ENCODE results near the gene APOL1.

The APOL1 gene

DNA sequence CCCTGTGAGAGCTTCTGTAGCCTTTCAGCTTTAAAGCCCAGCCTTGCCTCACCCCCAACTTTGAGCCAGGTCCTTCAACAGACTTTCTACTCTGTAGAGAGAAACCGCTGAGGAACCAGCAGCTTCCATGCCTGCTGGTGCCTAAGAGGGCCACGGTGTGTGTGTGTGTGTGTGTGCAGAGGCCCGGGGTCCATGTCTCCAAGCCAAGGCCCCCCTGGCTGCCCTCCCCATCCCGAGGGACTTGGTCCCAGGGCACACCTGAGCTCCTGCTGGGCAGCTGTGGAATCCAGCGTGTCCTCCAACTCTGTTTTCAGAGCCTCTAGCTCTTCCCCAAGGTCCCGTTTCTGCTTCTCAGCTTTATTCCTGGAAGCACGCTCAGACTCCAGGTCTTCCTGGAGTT is 42.3 kb downstream of the APOL1 start:
- no peak for DNase-seq

GRCh38 chr22:36296690-36297089 is 43.8 kb downstream of the APOL1 start:
- DNase-seq: no peak

DNA sequence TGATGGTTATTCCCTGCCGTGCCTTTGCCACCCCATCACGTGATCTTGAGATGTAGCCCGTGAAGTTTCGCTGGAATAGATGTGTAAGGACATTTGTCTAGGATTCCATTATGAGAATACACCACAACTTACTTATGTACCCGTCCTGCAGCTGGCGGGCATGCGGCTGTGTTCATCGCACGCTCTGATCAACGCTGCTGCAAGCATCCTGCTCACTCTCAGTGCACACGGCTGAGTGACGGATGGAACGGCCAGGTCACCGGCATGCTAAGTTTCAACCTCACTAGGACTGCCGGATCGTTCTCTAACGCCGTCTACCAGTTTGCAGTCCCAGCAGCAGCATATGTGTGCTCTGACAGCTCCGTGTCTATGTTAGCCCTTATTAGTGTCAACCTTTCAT is 44.6 kb downstream of the APOL1 start:
- DNase-seq: no peak

DNA sequence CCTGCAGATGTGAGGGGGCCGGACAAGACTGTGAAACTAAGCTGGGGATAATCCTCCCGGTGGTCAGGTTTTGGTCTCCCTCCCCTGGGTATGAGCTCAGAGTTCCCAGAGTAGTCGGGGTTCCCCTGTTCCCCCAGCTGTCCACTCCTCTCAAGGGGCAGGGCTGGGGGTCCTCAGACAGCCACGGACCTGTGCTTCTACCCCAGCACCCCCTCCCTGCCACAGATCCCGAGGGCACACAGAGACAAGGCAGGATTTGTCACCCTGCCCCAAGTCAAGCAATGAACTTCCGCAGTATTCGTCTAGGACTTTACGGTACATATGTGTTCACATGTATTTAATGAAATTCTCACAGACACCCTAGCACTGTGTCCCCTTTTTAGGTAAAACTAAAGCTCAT is 45.2 kb downstream of the APOL1 start:
- DNase-seq: no peak

GRCh38 chr22:36298601-36299000 is 45.7 kb downstream of the APOL1 start:
- DNase-seq: no peak

DNA sequence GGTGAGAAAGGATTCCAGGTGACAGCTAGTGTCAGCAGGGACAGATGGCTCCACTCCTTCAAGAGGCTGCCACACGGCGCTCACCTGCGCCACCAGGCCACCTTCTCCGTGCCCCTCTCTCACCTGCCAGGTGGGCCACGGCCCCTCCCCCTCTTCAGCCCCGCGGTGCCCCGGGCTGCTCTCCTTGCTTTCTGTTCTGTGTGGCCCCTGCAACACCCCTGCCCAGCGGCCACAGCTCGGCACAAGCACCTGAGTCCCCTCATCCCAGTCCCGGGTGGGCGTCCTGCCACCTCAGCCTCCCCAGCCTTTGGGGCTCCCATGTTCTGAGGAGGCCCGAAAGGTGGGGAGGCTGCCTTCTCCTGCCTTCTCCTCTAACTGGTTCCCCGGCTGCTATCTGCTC is 46.4 kb downstream of the APOL1 start:
- no peak for DNase-seq

DNA sequence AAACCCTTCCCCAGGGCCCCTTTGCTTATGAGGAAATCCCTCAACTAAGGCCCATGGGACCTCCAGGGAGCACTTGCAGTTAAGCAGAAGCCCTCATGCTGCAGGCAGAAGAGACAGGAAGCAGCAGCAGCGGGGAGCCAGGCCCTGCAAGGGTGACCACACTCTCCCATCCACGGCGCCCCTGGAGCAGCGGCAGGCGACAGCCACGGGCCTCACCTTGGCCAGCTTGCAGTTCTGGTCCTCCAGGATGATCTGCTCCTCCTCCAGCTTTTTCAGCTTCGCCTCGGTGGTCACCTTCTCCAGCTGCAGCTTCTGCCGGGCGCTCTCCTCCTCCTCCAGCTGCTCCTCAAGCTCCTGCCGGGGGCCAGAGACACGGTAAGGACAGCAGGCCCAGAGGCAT is 47.0 kb downstream of the APOL1 start:
- no peak for DNase-seq

DNA sequence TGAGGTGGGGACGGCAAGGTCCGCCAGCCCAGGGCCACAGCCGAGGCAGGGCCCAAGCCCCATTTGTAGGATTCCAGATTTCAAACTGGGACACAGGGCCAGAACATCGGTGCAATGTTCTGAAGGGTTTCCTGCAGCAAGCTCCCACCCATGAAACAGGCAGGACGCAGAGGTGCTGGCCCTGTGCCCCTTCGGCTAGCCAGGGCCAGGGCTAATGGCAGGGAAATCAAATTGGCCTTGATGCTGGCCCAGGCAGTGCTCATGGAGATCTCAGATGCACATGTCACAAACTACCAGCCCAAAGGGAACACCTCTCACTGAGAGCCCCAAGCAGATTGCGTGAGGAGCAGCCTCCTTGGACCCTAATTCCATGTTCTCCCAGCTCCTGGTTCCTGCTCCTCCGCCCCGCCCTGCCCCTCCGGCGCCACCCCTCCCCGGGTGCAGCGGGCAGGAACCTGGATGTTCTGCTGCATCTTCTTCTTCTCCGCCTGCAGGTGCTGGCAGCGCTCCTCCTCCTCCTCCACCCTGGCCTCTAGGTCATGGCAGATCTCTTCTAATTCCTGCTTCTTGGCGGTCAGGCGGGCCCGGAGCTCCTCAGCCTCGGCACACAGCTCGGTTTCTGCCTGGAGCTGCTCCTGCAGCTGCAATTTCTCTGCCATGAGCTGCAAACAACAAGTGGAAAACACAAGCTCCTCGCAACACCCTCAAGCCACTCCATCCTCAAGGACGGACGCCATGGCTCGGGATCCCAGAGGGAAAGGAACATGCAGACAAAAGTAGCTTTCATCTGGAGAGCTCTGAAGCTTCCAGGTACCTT is 47.7 kb downstream of the APOL1 start:
- DNase-seq: no peak

DNA sequence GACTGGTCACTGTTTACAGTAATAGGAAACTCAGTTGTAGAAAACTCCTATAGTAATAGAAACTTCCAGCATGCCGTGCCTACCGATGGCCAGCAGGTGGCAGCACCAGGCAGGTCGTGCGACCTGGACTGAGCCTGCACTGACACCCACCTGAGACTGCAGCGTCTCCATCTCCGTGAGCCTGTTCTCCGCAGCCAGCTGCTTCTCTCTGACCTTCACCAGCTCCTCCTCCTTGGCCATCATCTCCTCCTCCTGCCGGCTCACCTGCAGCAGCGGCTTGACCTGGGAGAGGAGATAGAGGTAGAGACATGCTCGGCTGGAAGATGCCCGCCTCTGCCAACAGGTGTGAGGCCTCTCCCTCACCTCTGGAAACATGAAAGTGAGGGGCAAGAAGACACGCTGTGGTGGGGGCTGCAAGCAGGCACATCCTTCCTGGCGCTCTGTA is 48.5 kb downstream of the APOL1 start:
- DNase-seq: peak; percentile 71

DNA sequence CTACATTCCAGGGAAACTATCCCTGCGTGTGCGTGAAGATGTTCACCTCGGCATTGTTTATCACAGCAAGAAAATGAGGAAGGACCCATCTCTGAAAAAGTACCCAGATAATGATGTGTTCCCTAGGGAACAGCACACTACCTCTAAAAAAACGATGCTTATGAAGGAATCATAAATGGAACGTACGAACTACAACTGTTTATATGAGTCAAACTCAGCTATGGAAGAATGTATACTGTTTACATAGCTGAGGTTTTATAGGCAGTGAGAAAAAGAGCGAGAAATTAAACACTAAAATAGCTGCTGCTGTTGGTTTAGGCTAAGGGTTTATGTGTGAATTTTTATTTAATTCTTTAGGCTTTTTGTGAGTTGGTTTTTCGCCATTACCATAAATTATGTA is 48.9 kb downstream of the APOL1 start:
- DNase-seq: no peak

DNA sequence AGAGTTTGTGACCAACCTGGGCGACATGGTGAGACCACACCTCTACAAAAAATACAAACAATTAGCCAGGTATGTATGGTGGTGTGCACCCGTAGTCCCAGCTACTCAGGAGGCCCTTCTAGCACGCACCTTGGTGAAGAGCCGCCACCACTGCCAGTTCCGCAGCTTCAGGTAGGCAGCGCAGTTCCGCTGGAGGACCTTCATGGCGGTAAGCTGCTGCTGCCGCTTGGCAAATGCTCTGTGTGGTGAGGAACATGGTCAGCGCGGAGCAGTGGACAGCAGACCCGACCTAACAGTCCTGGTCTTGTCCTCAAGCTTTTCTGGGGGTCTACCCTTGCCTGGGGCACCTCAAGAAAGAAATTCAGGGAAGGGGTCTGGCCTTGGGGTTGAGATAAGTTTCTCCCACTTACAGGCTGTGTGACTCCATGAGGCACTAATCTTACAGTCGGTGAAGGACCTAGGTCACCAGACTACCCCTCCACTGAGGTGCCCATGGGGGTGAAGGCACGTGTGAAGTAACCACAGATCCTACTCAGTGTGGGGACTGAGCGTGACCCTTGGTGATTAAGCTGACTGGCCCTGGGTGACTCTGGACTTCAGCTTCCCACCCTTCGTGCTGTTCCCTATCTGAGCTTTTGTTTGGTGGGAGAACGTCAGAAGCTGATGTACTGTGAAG is 49.6 kb downstream of the APOL1 start:
- no peak for DNase-seq

DNA sequence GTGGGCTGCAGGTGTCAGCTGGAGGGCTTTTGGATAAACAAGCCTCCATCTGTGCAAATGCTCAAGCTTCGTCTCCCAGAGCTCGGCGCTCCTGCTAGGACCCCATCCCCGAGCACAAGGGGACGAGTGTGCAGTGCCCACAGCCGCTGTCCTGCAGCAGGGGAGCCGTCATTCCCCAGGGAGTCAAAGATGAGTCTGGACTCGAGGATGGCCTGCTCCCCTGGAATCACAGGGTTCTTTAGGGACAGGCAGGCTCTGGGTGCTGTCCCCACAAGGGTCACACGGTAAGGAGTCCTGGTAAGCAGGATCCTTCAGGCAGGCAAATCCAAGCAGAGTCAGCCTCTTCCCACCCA is 50.2 kb downstream of the APOL1 start:
- no peak for DNase-seq

DNA sequence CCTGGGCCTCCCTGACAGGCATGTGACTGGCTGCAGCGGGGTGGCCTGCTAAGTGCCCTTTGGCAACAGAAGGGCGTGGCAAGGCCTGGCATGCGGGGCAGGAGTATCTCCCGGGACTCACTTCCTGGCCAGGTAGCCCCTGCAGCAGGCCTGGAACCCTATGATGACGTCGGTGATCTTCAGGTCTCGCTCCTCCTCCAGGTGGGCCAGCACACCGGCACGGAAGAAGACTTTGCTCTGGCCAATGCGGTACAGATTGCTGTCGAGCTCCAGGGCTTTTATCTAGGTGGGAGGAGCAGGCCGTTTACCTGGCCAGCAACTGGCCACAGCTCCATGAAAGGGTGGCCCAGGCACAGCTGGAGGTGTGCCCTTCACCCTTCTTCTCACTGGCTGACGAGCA is 50.9 kb downstream of the APOL1 start:
- no peak for DNase-seq

- no peak for DNase-seq
Measured at GRCh38 chr22:36304429-36304828, 51.5 kb downstream of the APOL1 start.

DNA sequence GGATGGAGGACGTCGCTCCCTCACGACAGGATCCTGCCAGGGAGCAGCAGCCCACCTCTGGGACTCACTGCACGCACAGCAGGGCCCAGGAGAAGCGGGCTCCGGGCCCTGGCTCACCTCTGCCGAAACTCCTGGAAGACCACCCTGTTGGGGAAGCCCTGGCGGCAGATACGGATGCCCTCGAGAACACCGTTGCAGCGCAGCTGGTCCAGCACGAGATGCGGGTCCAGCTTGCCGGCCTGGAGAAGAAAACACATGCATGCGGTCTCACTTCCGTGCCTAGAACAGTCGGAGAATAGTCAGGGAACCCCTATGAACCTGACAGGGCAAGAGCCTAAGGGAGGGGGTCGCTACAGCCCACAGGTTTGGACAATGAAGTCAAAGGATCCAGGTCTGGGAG is 52.9 kb downstream of the APOL1 start:
- DNase-seq: no peak

DNA sequence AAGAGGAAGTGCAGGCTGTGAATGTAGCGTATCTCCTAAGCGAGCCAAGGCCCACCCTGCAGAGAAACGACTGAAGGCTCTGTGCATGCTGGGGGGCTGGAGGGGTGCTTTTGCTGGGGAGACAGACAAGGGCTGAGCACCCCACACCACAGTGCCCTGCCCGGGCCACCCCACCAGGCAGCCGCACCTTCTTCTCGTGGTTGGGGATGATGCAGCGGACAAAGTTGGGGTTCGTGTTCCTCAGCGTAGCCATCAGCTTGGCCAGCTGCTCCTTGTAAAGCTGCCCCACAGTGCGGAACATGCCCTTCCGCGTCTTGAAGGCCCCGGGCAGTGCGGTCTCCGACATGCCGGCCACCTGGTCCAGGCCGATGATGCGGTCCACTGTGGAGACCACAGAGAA is 53.3 kb downstream of the APOL1 start:
- no peak for DNase-seq

GRCh38 chr22:36308880-36309279 is 55.9 kb downstream of the APOL1 start:
- DNase-seq: no peak

DNA sequence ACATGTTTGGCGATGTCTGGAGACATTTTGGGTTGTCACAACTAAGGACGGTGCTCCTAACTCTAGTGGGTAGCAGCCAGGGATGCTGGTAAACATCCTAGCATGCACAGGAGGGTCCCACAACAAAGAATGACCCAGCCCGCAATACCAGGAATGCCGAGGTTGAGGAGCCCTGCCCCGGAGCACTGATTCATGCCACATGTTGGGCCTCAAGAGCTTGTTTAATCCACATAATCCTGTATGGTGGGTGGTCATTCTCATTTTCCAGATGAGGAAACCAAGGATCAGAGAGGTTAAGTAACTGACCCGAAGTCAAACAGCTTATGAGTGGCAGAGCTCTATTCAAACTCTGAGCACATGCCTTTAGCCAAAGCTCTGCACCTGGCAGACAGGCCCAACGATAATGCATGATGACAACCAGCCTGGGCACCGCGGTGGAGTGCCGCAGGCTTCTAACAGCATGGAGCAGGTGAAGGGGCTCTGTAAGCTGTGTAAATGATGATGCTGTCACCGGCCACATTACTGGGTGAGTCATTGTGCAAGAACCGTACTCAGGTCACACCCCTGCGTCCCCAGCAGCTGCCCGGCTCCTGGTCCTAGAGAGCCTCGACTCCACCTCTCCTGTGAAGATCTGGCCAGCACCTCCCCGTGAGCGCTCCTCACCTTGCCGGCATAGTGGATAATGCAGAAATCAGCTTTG is 58.6 kb downstream of the APOL1 start:
- no peak for DNase-seq

DNA sequence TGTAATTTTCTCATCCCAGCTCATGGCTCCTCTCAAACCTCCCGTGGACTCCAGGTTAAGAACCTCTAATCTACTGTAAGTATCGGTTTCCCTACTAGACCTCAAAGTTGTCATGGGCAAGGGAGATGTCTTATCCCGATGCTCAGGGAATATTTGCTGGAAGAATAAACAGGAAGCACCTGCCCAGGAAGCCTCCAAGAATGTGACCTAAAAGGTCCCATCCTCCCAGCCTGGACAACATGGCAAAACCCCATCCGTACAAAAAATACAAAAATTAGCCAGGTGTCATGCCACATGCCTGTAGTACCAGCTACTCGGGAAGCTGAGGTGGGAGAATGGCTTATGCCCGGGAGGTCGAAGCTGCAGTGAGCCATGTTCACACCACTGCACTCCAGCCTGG is 62.4 kb downstream of the APOL1 start:
- DNase-seq: no peak

DNA sequence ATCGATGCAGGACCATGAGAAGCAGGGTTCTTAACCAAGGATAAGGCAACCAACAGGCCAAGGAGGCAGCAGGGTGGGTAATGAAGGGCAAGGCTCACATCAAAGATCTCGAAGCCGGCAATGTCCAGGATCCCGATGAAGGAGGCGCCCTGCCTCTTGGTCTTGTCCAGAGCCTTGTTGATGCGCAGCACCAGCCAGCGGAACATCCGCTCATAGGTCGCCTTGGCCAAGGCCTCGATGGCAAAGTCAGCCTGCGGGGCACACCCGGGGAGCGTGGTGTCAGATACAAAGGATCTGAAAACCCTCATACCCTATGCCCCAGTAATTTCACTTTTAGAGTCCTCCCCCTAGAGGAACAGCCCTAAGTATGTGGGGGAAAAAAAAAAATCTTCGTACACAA is 63.5 kb downstream of the APOL1 start:
- no peak for DNase-seq
